GM12872 (cell line): ENCODE results near the gene PIEZO2.

Experiments used
- CTCF ChIP-seq: IDR thresholded peaks from 3 replicates; pipeline ENCODE4 v1.5.1; 2011; ENCODE audit warnings: low read depth, mild to moderate bottlenecking, low read length, moderate library complexity; ENCODE audit not compliant: insufficient read depth

The PIEZO2 gene

GRCh38 chr18:10979411-10979810, 170.0 kb downstream of the PIEZO2 start:
- TF ChIP-seq CTCF, result no peak

- no peak for TF ChIP-seq CTCF
Measured at GRCh38 chr18:10977042-10977441, 172.3 kb downstream of the PIEZO2 start.

GRCh38 chr18:10973567-10974203, 175.7 kb downstream of the PIEZO2 start:
- TF ChIP-seq CTCF, result no peak

GRCh38 chr18:10971717-10972116, 177.7 kb downstream of the PIEZO2 start:
- TF ChIP-seq CTCF, result no peak

- TF ChIP-seq CTCF, result no peak
Measured at GRCh38 chr18:10965119-10965518, 184.2 kb downstream of the PIEZO2 start.

- no peak for TF ChIP-seq CTCF
Measured at GRCh38 chr18:10953672-10954071, 195.7 kb downstream of the PIEZO2 start.

GRCh38 chr18:10951631-10952544, 197.5 kb downstream of the PIEZO2 start:
- no peak for TF ChIP-seq CTCF
